Activated CD8-positive, alpha-beta memory T cell treated with anti-CD3 and anti-CD28 coated beads, Interleukin-2, amount 50 U/mL, for 1 hour (primary cell): ENCODE data around the gene PRSS27.

Experiments used
- DNase-seq: peaks from one replicate; pipeline ENCODE4 v3.0.0-alpha.2; 2020; ENCODE audit errors: extremely low read depth

The PRSS27 gene

DNA sequence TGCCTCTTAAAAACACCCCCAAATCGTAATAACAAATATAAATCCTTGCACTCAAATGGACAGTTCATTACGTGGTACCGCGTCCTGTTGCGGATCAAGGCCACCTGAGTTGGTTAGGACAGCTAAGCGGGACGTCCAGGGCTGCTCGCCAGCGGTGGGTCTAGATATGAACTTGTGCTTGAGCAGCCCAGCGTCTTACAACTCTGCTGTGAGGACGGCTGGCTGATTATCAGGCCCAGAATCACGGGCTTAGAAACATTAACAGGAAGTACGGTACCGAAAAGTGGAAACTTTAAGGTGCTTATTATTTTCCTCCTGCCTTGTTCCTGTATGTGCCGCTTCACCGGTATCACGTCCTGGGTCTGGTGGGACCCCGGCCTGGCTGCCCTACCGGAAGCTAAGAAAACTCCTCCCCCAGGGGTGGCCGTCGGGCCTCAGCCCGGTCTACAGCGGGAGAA, 31.6 kb upstream of the PRSS27 start:
- DNase-seq: no peak

DNA sequence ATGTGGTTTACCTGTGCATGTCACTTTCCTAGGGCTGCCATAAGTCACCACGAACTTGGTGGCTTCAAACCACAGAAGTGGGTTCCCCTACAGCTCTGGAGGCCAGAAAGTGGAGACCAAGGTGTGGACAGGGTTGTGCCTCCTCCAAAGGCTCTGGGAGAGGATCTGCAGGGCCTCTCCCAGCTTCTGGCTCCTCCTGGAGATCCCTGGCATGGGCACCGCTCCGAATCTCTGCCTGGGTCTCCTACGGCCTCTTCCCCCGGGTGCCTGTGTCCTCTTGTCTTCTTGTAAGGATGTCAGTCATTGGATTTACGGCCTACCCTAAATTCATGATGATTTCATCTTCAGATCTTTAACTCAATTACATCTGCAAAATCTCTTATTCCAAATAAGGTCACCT, 29.9 kb upstream of the PRSS27 start:
- DNase-seq: no peak

DNA sequence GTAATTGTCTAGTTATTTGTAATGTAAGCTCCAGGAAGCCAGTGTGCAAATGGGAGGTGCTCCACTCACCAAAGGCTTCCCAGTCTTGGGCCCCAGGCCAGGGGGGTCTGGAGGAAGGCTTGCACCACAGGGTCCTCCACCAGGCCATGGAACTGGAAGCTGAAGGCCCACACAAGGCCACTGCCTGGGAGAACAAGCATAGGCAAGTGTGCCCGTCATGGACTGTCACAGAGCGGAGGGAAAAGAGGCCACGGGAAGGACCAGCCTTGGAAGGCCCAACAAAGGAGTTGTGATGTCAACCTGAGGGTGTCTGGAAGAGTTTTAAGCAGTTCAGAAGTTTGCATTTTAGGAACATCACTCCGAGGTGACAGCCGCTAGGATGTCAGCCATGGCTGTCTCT, 29.5 kb upstream of the PRSS27 start:
- DNase-seq: no peak

DNA sequence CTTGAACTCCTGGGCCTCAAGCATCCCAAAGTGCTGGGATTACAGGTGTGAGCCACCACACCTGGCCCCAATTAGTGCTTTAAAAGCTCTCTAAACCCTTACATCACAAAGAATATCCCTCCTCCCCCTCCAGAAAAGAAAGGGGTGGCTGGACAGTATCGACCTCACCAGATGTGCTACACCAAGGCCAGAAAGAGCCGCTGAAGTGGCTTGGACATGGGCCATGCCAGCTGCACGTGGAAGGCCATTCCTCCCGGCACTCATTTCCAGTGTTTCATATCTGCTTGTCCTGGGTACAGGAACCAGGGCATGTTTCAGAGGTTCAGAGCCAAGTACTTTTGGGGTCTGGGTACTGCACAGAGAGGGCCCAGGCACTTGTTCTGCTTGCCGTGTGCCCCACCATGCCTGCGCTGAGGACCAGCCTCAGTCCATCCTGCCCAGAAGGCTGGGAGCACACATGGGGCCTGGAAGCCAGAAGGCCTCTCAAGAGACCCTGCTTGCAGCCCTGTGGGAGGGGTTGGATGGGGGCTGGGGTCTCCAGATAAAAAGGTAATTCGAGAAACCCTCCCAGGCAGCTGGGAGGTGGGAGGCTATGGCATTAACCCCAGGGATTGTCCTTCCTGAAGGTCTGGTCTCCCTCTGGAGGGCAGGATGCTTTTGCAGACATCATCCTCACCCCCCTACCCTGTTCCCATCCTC, 28.9 kb upstream of the PRSS27 start:
- no peak for DNase-seq

DNA sequence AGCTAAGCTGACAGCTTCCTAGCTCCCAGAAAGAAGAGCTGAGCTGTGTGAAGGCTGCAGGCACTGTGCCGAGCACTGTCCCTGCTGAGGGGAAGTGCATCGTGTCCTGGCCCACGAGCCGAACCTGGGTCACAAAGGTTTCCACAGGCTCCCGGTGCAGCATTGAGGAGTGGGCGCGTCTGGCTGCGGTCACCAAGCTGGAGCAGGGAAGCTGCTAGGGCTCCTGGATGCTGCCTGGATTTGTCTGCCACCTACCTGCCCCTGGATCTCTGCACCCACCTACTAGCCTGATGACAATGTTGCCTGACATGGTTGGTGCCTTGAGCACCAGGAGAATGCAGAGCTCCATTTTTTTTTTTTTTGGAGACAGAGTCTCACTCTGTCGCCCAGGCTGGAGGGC, 25.9 kb upstream of the PRSS27 start:
- no peak for DNase-seq

DNA sequence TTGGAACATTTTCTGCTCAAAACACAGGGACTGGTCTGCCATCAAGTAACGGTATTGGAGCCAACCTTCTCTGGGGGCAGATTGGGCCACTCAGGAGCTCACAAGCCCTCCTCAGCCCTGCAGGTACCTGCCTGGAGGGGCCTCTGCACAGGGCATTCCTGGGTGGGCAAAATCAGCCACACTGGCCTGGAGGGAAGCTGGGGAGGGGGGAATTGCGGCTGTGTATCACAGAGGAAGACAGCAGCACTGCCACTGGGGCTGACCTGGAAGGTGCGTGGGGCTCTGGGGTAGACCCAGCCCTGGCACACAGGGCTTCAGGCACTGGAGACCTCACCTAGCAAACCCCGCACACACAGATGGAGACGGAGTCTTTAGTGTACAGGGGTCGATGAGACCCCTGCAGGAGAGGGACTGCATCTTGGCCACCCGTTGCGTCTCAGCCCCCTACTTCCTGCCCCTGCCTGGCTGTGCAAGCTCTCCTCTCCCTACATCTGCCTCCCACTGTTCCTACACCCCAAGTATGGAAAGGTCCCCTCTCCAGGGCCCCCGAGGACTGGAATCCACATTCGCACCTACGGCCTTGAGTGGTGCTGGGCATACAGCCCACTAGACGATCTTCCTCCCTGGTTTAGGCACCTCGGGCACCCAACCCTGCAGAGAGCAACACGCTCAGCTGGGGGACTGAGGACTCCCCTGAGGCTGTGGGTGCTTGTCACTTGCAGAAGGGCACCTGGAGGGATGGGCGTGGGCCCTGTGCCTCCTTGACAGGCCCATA, 25.3 kb upstream of the PRSS27 start:
- no peak for DNase-seq

DNA sequence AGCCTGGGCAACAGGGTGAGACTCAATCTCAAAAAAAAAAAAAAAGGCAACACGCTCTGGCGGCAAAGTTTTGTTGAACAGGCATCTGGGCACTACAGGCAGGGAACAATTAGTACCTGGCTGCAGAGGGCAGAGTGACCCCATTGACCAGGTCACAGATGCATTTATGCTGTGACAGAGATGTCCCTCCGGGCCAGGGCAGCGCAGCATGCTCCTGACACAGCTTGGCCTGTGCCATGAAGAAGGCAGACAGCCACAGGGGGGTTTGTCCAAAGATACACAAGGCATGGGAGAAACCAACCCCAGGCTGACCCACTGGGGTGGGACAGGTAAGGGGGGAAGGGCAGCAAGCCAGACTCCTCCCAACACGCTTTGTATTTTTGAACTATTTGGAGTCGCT, 24.7 kb upstream of the PRSS27 start:
- DNase-seq: no peak

DNA sequence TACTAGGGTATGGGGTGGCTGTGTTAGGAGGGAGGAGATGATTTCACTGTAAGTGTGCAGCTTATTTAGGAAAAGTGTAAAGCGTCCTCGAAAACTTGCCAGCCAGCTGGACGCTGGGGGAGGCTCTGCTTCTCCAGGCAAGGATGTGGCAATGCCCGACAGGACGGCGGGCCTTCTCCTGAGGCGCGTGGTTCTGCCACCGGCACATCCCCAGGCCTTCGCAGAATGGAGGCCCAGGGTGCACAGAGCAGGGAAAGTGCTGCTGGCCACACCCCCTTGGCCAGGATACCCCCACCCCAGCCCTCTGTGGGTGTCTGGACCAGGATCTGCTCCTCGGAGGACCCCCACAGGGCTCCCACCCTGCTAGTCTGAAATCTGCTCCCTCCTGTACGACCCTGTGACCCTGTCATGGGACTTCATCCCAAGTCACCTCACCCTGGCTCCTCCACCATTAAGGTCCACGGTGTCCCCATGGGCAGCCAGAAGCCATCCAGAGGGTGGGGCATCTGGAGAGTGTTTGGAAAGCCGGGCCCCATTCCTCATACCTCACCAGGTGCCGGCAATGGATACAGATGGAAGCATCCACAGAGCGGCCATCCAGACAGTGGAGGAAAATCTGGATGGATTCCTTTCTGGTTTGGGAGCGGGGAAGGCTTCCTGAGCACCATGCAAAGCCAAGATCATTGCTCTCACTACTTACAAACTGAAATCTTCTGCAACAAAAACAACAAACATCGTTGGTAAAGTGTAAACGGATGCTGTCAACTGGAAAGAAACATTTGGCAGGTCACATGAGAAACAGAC, 23.2 kb upstream of the PRSS27 start:
- DNase-seq: no peak

DNA sequence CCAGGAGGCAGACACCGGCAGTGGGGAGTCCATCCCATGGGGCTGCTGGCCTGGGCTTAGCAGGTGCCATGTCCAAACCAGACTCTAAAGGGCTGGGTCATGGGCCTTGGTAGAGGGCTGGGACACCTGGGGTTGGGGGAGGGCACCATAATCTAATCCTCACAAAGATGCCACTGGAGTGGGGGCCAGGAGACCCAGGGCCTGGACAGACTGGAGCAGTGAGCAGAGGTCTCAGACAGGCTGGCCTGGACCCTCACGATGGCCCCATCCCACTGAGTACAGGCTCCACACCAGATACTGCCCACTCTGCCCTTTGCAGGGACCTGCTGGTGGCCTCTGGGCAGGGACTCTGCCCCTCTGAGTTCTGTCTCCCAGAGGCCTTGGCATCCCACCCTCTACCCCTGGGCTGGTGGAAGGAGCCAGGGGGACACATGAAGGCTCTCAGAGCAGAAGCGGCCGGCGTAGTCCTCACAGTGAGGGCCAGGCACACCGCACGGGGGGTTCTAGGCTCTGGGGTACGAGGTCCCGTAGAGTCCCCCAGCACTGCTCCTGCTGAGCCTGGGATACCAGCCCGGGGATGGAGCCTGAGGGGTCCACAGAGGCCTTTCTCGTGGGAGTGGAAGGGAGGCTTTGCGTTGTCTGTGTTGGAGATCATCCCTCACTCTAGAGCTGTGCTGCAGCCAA, 22.4 kb upstream of the PRSS27 start:
- DNase-seq: no peak

DNA sequence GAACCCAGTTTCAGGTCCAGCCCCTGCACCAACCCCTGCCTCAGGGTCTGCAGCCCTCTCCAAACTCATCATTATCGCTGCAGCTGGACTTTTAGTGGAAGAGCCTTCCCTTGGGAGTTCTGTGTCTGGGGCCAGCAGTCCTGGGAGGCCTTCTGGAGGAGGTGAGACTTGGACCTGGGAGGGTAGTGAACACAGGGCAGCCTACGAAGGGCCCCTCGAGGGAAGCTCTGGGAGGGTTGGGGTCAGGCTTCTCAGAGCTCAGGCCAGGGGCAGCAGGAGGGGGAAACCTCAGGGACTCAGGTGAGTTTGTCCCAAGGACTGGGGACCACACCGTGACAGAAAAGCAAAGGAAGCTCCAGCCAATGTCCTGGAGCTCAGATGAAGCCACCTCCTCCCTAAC, 21.1 kb upstream of the PRSS27 start:
- no peak for DNase-seq

DNA sequence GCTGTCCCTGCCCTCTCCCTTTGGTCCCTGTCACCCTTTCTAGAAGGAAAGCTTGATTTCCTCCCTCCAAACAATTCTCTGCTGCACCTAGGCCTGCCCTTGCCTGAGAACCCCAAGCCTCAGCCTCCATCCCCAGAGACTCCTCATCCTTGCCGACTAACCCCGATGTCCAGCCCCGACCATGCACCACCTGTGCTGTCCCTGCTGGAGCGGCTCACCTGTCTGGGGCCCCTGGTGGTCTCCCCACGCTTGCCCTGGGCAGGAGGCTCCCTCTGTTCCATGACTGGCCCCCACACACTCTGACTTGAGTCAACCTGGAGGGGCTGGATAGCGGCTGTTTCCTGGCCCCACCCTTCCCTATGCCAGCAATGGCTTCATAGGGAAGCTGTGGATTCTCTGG, 20.5 kb upstream of the PRSS27 start:
- no peak for DNase-seq

DNA sequence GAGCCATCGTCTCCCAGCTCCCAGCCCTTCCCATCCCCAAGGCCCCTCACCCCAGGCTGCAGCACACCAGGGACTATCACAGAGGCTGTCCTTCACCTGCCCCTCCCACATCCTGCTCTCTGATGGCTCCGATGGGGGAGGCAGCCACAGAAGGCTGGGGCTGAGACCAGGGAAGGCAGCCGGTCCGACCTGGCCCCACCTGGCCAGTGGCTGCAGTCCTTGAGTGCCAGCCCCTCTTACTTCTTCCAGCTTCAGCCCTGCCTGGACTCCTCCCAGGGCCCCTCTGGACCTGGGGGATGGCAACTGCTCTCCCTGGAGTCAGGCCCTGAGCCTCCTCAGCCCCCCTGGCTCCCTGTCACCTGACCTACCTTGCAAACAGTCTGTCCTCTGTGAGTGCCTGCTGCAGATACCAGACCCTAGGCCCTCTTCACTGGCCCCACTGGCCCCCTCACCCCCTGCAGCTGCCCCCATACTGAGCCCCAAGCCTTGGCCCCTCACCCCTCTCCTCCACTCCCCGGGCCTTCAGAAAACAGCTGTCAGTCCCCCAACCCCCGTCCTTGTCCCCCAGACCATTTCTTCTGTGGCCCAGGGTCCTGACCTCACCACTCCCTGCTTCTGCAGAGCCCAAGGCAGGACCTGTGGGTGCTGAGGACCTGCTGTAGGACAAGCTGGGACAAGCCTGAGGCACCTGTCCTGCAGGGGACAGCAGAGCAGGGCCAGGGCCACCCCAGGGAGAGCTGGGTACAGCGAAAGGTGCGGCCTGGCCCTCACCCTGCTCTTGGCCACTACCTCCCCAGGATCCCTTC, 19.8 kb upstream of the PRSS27 start:
- DNase-seq: no peak

DNA sequence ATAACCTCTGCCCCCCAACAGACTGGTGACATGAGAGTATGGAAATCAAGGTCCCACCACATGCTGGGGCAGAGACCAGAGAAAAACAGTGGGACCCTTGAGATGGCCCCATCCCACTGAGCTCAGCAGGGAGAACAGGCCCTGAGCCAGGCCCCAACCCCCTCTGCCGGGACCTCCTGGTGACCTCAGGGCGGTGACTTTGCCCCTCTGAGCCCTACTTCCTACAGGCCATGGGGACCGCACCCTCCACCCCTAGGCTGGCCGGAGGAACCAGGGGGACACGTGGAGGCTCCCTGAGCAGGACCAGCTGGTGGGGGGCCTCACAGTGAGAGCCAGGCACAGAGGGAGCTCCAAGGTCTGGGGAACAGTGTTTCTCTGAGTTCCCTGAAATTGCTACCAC, 18.6 kb upstream of the PRSS27 start:
- DNase-seq: no peak

DNA sequence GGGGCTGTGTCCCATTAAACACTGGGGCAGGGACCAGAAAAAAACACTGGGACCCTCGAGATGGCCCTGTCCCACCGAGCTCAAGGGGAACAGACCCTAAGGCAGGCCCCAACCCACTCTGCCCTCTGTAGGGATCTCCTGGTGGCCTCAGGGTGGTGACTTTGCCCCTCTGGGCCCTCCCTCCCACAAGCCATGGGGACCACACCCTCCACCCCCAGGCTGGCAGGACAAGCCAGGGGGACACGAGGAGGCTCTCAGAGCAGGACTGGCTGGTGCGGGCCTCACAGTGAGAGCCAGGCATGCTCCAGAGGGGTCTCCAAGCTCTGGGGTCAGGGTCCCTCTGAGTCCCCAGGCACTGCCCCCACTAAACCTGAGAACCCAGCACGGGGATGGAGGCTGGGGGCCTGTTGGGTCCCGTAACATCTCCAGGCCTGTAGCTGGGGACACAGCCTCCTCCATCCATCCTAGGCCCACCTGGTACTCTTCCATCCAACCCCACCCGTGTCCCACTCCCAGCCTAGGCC, 17.9 kb upstream of the PRSS27 start:
- no peak for DNase-seq

DNA sequence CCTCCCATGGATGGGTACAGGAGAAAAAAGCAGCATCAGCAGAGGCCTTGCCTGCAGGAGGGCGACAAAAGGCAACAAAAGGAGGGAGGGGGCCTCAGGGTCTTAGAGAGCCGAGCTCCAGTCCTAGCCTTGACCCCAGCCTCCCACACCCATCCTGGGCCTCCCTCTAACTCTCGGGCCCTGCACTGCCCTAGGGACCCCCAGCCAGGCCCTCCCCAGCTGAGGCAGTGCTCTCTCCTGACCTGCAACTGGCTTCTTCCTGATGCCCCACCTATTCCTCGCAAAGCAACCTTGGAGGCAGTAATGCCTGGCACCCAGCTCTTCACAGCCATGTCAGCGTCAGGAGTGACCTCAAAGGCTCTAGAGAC, 17.2 kb upstream of the PRSS27 start:
- DNase-seq: no peak

DNA sequence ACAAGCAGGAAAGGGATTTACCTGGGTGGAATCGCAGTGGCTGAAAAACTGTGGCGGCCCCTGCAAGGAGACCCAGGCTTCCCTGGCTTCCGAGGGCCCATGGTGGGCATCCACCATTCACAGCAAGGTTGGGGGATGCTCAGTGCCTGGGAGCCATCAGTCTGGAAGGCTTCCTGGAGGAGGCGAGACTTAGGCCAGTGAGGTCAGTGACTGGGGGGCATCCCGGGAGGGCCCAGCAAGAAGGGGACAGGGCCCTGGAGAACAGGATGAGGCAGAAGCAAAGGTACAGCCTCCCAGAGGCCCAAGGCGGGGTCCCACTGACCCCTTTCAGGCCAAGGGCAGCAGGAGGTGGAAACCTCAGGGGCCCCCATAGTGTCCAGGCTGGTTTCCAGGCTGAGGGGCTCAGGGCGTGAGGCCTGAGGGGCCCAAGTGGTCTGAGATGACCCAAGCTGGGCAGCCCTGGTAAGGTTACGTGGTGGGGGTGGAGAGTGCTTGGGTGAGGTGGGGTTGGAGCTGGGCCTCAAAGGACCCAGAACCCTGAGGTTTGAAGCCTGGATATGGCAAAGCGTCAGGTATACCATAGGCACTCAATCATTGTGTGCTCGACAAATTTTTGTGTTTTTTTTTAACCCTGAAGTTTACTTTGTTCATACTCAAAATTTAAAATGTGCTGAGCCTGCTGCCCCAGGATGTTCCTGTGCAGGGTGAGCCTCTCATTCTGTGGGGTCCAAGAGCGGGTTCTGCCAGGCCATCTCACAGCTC, 16.6 kb upstream of the PRSS27 start:
- DNase-seq: no peak

DNA sequence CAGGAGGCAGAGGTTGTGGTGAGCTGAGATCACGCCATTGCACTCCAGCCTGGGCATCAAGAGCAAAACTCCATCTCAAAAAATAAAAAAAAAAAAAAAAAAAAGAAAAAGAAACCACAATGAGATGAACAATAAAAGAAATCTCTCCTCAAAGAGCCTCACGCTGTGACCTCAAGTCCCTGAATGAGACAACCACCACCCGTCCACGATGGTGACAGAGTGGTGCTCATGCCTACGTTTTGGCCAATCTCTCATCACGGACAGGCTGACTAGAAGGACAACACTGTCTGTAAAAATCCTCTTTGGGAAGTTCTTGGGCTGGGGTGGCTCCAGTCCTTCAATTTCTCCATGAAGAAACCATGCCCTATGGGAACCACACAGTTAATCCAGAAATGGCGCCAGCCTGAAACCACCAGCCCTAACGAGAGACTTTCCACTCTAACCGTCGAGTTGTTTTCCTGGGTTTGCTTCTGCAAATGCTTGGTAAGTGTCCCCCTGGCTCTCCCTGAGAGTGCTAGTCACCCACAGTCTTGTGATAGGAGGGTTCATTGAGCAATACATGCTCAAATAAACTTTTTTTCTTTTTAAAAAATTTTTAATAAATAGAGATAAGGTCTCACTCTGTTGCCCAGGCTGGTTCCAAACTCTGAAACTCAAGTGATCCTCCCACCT, 15.0 kb upstream of the PRSS27 start:
- DNase-seq: no peak

DNA sequence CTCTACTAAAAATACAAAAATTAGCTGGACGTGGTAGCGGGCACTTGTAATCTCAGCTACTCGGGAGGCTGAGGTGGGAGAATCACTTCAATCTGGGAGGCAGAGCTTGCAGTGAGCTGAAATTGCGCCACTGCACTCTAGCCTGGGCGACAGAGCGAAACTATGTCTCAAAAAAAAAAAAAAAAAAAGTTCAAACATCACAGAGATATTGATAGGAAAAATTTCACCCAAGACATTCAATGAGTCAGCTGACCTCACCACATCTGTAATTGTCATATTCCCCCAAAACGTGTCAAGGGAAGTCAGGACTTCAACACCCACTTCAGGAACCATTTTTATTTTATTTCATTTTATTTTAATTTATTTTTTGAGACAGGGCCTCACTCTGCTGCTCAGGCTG, 8.0 kb upstream of the PRSS27 start:
- no peak for DNase-seq

DNA sequence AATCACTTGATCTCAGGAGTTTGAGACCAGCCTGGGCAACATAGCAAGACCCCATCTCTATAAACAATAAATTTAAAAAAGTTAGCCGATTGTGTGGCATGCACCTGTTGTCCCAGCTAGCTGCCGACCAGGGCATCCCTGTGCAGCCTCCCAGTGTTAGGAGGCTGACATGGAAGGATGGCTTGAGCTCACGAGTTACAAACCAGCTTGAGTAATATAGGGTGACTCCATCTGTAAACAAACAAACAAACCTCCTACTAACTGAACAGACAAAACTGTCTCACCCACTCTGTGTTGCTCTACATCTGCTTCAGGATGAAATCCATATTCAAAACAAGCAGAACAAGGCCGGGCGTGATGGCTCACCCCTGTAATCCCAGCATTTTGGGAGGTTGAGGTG, 6.9 kb upstream of the PRSS27 start:
- no peak for DNase-seq
